Fibroblast of lung (primary cell): ENCODE results near the gene COL15A1. TPM values are rescaled to one million over a fixed set of nuclear protein-coding genes. Genes with fewer than 3 reads are reported as not detected.

Source experiments
- DNase-seq, 2 donors: peaks; one replicate each; pipeline versions ENCODE4 v3.0.0 to v3.0.0-alpha.2; 2010; ENCODE audit warnings: low read depth in 2 of 2
- H2AFZ ChIP-seq: 2 replicates; pipeline ENCODE4 v1.5.1; 2012; ENCODE audit warnings: low read length, control low read depth, inconsistent platforms
- H3K27ac ChIP-seq: 2 replicates; pipeline ENCODE4 v1.5.1; 2011; ENCODE audit warnings: low read length, control low read depth; ENCODE audit not compliant: insufficient read depth
- H3K27me3 ChIP-seq: 2 replicates; pipeline ENCODE4 v1.5.1; 2011; ENCODE audit warnings: mild to moderate bottlenecking, low read length; ENCODE audit not compliant: control insufficient read depth, insufficient read depth
- H3K36me3 ChIP-seq: 2 replicates; pipeline ENCODE4 v1.5.1; 2011; ENCODE audit warnings: low read length; ENCODE audit not compliant: control insufficient read depth, insufficient read depth
- H3K4me1 ChIP-seq: 2 replicates; pipeline ENCODE4 v1.5.1; 2011; ENCODE audit warnings: low read length; ENCODE audit not compliant: control insufficient read depth, insufficient read depth; ENCODE audit errors: extremely low read depth
- H3K4me2 ChIP-seq: 2 replicates; pipeline ENCODE4 v1.5.1; 2011; ENCODE audit warnings: low read length, control low read depth; ENCODE audit not compliant: insufficient read depth; ENCODE audit errors: extremely low read depth
- H3K4me3 ChIP-seq, 4 experiments: fragments of 200-600 bp in 1 of 4; sonication (generic) in 1 of 4; replicated peaks in 1 of 4; 2 replicates each; pipeline ENCODE4 v1.5.1; 2011 to 2016; ENCODE audit warnings: low read length in 4 of 4, low read depth in 3 of 4, mild to moderate bottlenecking in 3 of 4, control low read depth in 2 of 4, inconsistent platforms in 1 of 4, mixed read lengths in 1 of 4; ENCODE audit not compliant: insufficient read depth in 1 of 4; ENCODE audit errors: control extremely low read depth in 1 of 4
- H3K79me2 ChIP-seq: 2 replicates; pipeline ENCODE4 v1.5.1; 2012; ENCODE audit warnings: mild to moderate bottlenecking, low read length, inconsistent platforms; ENCODE audit not compliant: control insufficient read depth, insufficient read depth
- H3K9ac ChIP-seq: 2 replicates; pipeline ENCODE4 v1.5.1; 2011; ENCODE audit warnings: mild to moderate bottlenecking, low read length, control low read depth; ENCODE audit not compliant: insufficient read depth
- H3K9me3 ChIP-seq: 2 replicates; pipeline ENCODE4 v1.5.1; 2012; ENCODE audit warnings: low read depth, low read length; ENCODE audit not compliant: control insufficient read depth, insufficient read depth
- H4K20me1 ChIP-seq: 2 replicates; pipeline ENCODE4 v1.5.1; 2011; ENCODE audit warnings: low read length; ENCODE audit not compliant: control insufficient read depth, insufficient read depth; ENCODE audit errors: extremely low read depth
- CTCF ChIP-seq, 2 donors: IDR thresholded peaks in 1 of 2; conservative IDR thresholded peaks in 1 of 2; 1 replicate in 1 of 2; 2 replicates in 1 of 2; pipeline ENCODE4 v1.5.1; 2011 to 2012; ENCODE audit warnings: low read length in 2 of 2, control low read depth in 1 of 2, inconsistent platforms in 1 of 2, low read depth in 1 of 2, mild to moderate bottlenecking in 1 of 2
- EZH2 ChIP-seq: IDR thresholded peaks from 2 replicates; pipeline ENCODE4 v1.5.1; 2012; ENCODE audit warnings: low read length, control low read depth, mild to moderate bottlenecking; ENCODE audit errors: missing control alignments
- polyA plus RNA-seq, 2 donors: library from polyadenylated mRNA; depleted of rRNA in 1 of 2; stranded (reverse) in 1 of 2; unstranded in 1 of 2; fragments of >200 nt; gene quantifications; 2 replicates each; pipeline ENCODE4 v1.2.1, GENCODE V29; 2011 to 2012; ENCODE audit warnings: missing spikeins in 1 of 2
- total RNA-seq: library from RNA; depleted of rRNA; stranded (reverse); fragments of >200 nt; gene quantifications from 2 replicates; pipeline ENCODE4 v1.2.1, GENCODE V29; 2014

The COL15A1 gene
- total and polyA plus RNA-seq, 2 donors (not counting 1 experiment from before 2014, with no cell fraction given): 13.3 to 41.0 TPM

DNA sequence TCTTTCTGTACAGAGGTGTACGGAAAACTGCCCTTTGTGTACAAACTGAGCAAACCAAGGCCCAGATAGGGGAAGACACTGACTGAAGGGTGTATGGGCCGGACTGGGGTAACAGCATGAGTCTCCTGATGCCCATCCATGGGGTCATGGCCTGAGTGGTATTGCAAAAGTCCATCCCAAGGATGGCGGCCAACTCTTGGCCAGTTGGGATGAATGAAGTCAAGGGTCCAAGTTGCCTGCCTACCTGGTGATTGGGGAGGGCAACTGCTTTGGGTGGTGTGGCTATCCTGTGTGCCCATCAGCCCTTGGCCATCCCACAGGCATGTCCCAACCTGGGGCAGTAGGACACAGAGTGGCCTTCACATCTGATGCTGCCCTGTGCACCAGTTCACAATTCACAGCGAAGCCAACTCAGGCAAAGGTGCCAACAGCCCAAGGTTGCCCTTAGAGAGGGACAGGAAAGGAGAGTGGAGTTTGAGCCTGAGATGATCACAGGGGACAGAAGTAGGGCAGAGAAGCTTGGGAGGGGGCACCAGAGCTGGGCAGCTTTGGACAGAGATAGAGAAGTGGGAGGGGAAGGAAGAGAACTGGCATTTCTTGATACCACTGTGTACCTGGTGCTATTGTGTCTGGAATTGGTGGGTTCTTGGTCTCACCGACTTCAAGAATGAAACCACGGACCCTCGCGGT lies 46.6 kb downstream of the COL15A1 start:
- Histone ChIP-seq H3K27me3 (peaks cover 3% of the 10 kb centered on the region), H3K4me1 (peaks cover 13% of the 10 kb centered on the region), H2AFZ (no peak overlapping the region), H3K27ac (peak overlapping the region; percentile 49), H4K20me1 (no peaks in the 10 kb centered on the region), H3K36me3 (no peaks in the 10 kb centered on the region), H3K4me3 (no peak overlapping the region), H3K4me2 (peak overlapping the region; percentile 44), H3K9me3 (no peaks in the 10 kb centered on the region), H3K9ac (no peak overlapping the region), H3K79me2 (no peaks in the 10 kb centered on the region)
- DNase-seq: no peak
- TF ChIP-seq CTCF (conservative IDR thresholded peaks at IDR 0.05 in 1 of 2, IDR thresholded peaks at IDR 0.05 in 1 of 2; ENCODE audit: low read depth in 1 of 2, low read length in 2 of 2) (no peak), EZH2 (no peak)

- no peak overlapping the region for H3K4me2 ChIP-seq
- TF ChIP-seq EZH2 (no peak), CTCF (conservative IDR thresholded peaks at IDR 0.05 in 1 of 2, IDR thresholded peaks at IDR 0.05 in 1 of 2; ENCODE audit: low read depth in 1 of 2, low read length in 2 of 2) (no peak)
- no peak overlapping the region for H3K9ac ChIP-seq
- H3K27me3 ChIP-seq: peaks cover 3% of the 10 kb centered on the region
- H3K79me2 ChIP-seq: no peaks in the 10 kb centered on the region
- H3K27ac ChIP-seq: no peak overlapping the region
- peaks cover 11% of the 10 kb centered on the region for H3K4me1 ChIP-seq
- H3K9me3 ChIP-seq: no peaks in the 10 kb centered on the region
- H4K20me1 ChIP-seq: no peaks in the 10 kb centered on the region
- H3K4me3 ChIP-seq: no peak overlapping the region
- H2AFZ ChIP-seq: no peak overlapping the region
- no peak for DNase-seq
- H3K36me3 ChIP-seq: no peaks in the 10 kb centered on the region
These were observed 48.6 kb downstream of the COL15A1 start for GRCh38 chr9:98992107-98992884.

- no peak overlapping the region for H3K4me2 ChIP-seq
- TF ChIP-seq CTCF (conservative IDR thresholded peaks at IDR 0.05 in 1 of 2, IDR thresholded peaks at IDR 0.05 in 1 of 2; ENCODE audit: low read depth in 1 of 2, low read length in 2 of 2): no peak
- TF ChIP-seq EZH2: no peak
- DNase-seq: no peak
- H3K27ac ChIP-seq: no peak overlapping the region
- no peaks in the 10 kb centered on the region for H3K36me3 ChIP-seq
- no peak overlapping the region for H3K9ac ChIP-seq
- H2AFZ ChIP-seq: no peak overlapping the region
- peaks cover 11% of the 10 kb centered on the region for H3K4me1 ChIP-seq
- no peaks in the 10 kb centered on the region for H3K9me3 ChIP-seq
- H4K20me1 ChIP-seq: no peaks in the 10 kb centered on the region
- peaks cover 3% of the 10 kb centered on the region for H3K27me3 ChIP-seq
- no peak overlapping the region for H3K4me3 ChIP-seq
- H3K79me2 ChIP-seq: no peaks in the 10 kb centered on the region
These were observed 49.3 kb downstream of the COL15A1 start for GRCh38 chr9:98992885-98993569.
